CD4-positive, alpha-beta T cell treated with Interleukin-17A for 1 hour (primary cell): Measurements from ENCODE around the gene SNAP47.
A peak's percentile ranks its signal among the peaks of the same experiment; 100 is the strongest.

ENCODE experiments used
- DNase-seq: peaks from one replicate; pipeline ENCODE4 v3.0.0-alpha.2; 2020

The SNAP47 gene

DNA sequence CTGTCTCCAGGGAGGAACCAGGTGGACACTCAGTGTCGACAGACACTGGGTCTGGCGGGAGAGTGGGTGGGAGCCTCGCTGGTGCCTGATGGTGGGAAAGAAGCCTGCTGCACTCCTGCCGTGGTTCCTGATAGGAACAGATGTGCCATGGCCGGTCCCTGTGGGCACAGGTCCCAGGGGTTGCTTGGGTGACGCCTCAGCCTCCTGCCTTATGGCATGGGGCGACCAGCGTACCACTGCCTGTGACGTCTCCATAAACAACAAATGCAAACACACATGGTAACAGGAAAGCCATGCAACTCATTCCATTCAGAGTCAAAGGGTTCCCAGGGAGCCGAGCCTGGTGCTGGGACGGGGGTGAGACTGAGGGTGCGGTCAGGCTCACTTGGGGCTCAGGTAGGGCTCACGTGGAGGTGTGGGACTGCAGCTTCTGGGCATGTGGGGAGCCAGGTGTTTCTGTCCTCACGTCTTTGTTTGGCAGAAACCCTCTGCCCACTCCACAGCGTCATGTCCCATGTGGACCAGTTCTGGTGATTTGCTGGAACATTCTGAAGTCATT, 34.8 kb downstream of the SNAP47 start:
- DNase-seq, result no peak

DNA sequence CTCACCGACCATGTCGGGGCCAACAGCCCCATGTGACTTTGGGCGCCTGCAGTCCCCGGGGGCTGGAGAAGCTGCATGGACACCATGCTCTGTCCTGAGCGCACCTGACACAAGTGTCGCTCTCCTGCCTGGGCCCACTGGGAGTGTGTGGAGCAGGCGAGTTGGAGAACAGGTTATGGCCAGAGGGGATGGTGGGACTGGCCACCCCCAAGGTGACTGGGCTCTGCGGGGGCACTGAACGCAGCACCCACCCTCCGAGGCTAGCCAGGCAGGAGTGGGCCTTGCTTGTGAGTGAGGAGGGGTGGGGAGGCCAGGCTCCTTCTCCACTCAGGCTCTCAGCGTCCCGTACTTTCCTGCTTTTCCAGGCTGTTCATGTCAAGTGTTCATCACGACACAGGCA, 35.6 kb downstream of the SNAP47 start:
- no peak for DNase-seq

DNA sequence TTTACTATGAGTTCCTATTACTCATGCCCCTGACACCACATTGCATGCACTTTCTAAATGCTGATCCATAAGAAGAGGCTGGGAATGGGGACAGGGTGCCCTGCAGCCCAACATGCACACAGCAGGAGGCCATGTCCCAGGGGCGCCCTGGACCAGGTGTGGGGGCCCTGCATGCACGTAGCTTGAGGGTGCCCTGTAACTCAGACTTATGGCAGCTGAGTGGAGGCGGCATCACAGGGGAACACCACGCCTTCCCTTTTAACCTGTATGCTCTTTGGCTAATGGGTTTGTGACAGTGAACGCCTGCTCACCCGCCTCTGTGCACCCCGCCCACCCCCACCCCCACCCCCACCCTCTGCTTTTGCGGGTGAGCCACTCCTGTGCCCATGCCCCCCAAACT, 36.1 kb downstream of the SNAP47 start:
- no peak for DNase-seq

DNA sequence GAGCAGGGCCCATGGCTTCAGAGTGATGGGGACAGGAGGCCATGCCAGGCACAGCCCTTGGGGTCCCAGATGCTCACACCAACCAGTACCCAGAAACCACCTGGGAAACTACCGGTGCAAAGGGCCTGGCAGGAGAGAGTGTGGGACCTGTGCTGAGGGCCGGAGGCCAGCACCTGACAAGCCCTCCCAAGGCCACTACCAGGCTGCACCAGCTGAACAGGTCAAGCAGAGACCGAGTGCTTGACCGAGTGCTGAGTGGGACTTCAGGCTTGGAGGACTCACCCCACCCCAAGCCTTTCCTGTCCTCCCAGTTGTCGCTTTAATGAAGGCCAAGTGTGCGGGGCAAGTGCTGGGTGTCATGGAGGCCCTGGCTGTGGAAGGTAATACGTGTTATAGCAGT, 36.5 kb downstream of the SNAP47 start:
- no peak for DNase-seq

DNA sequence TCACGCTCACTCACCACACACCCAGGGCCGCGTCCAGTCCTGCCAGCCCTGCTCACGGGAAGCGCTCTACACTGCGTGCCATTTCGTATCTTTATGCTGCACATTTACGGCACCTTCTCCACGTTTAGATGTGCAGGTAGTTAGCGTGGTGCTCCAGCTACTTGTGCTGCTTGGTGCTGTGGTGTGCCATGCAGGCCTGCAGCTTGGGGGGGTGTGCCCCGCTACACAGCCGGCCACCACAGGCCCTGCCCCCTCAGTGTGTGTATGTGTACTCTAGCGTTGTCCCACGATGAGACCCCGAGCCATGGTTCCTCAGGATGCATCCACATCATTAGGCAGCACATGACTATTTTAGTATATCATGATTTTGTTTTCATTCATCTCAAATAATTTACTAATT, 38.3 kb downstream of the SNAP47 start:
- DNase-seq, result no peak

DNA sequence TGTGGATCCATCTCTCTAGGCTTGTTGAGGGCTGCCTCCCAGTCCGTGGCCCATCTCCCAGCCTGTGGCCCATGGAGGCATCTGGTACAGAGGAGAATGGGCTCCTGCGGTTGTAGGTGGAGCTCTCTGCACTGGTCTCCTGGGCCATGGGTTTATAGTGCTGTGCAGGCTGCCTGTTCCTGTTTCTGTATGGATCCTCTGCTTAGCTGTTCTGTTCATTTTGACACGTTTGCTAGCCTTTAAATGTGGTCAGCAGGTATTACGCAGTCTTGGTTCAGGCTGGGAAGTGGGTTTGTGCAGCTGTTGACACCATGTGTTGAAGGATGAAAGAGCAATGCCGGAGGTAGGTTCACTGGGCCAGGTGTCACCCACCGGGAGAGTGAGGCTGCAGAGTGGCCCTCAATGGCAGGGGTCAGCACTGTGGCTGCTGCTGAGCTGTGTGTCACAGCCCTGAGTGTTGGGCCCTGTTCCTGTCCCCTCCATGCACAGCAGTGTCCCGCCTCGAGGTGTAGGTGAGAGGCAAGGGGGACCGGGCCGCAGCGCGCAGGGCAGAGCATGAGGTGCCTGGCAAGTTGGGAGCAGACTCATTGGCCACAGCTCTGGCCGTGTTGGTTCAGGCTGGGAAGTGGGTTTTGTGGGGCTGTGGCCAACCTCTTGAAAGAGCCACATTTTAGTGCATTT, 39.0 kb downstream of the SNAP47 start:
- peak; percentile 55 for DNase-seq

DNA sequence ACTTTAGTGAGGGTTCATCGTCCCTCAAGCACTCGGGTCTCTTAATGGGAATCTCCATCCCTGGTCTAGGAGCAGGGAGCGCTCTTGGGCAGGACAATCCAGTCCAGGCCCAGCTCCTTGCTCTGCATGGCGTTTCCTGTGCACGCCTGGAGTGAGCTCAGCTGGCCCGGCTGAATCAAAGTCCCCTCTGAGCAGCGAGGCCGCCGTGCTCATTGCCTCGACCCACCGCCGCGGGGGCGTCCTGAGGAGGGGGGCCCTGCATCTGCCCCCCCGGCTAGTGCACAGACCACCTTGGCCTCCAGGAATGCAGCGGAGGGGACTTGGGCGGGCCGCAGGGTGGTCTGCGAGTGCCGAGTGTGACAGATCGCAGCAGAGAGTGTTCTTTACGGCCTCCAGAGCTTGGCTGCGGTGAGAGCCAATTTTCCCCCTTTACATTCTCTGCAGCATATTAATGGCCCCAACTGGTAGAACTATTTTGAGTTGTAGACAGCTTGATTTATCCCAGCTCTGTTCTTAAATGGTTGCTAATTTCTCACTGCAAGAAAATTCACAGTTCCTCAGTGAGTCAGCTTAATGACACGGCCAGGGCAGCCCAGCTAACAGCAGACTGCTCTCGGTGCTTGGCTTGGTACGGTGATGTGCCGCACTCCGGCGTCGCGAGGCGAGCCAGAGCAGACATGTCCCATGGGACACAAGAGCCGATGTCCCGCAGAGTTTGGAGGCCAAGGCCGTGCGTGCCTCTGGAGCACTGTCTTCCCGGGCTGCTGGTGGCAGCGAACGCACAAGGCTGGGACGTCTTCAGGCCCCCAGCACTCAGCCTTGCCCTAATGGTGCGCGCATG, 39.8 kb downstream of the SNAP47 start:
- DNase-seq, result no peak

DNA sequence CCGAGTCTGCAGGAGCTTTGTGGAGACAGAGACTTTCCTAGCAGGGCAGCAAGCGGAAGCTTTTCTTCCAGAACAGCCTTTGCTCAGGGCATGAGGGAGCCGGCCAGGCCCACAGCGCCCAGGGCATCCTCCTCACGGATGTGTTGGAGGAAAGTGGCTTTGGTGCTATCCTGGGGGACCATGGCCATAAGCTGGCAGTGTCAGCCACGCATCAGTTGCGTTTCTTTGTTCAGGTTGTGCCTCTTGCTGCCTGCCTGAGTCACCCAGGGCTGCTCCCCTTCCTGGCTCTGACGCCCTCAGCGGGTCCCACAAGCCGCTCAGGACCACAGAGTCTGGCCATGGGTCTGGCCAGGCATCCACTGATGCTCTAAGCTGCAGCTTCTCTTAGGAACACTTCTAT, 40.6 kb downstream of the SNAP47 start:
- DNase-seq, result no peak

DNA sequence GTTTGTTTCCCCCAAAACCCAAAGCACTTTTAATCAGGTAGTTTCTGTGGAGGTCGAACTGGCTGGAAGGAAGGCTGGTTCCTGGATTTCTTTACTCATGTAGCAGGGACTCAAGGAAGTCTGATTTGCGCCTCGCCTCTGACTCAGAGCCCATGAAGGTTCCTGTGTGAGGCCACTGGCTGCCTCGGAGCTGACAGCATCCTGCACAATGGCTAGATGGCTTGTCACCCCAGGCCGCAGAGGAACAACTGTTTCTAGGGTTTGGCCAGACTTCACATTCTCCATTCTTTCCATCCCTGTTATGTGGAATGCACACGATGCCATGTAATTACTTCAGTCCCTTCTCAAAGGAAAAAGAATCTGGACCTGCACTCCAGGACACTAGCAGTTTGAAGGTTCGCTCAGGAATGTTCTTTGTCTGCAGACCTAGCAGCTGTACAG, 41.1 kb downstream of the SNAP47 start:
- no peak for DNase-seq

DNA sequence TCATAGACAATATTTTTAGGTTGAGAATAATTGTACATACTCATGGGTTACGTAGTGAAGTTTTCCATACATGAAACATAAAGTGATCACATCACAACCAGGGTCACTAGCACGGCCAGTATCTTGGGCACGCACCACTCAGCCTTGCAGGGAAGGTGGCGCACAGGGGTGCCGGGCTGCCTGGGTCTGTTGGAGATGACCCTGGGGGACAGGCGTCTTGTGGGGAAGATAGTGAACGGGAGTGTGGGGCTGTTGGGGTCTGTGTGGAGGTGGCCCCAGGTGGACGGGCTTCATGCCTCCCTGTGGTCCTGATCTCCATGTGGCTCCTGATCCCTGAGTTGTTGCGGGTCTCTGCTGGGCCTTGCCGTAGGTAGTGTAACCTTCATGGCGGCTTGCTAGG, 41.9 kb downstream of the SNAP47 start:
- no peak for DNase-seq

DNA sequence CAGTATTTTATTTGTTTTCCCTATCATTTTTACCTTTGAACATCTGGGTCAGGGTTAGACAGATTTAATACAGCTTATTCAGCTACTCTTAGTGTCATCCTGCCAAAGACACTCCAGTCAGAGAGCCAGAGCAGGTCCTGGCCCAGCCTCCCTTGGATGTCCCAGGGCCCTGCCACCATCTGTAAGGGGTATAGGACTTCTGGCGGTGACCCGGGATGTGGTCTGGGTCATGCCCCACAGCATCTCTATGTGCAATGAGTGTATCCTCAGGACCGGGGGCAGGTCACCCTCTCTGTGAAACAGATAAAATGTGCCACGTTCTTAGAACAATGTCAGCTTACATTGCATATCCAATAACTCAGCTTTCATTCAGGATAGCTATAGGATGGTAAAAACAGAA, 42.4 kb downstream of the SNAP47 start:
- DNase-seq, result no peak

DNA sequence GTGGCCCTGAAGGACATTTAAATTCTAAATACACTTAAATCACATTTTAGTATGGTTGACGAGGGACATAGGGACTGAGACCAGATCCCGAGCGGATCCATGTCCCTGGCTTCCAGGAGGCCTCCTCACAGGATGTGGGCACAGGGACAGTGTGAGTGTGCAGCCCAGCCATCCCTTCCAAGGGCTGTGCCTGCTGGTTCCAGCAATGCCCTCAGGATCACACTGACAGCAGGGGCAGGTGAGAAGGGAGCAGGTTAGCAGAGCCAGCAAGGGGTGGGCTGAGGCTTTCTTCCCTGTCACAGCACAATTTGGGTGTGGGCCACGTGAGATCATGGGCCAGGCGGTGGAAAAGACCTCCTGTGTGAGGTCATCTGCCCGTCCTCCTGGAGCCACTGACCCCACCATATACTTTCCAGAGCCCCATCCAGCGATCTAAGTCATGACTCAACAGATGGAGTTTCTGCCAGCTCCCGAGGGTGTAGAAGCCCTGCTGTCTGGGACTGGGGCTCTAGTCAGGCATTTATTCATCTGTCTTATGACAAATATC, 43.2 kb downstream of the SNAP47 start:
- no peak for DNase-seq

DNA sequence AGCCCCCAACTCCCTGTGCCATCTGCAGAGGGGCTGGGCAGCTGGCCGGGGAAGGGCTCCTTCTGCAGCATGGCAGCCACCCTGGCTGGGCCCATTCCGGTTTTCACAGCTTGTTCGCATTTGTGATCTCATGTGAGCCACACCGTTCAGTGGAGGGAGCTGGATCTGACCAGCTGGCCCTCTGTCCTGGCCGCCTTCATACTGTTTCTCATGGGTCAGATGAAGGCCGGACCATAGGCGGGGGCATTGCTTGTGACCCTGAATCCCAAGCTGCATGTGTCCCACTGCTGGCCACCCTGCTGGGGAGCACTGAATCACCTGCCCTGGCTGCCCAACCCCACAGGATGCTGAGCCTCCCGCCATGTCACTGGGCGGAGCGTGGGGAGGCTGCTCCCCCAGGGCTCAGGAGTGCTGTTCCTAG, 43.8 kb downstream of the SNAP47 start:
- DNase-seq, result no peak

DNA sequence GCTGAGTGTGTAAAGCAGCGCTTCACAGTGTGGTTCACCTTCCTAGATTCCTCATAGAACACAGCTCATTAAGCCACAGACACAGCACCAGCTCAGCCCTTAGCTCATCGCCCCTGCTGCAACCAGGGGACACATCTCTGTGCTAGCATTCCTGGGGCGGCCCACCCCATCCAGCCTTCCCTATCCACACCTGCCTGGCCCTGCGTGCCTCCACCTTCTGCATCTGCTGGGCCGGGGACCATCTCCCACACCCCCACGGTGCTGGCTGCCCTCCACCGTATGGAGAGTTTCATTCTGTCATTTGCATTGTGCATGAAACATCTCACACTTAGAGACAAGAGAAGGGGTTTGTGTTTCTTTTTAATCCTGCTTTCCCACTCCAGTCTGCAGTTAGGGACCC, 44.5 kb downstream of the SNAP47 start:
- no peak for DNase-seq

DNA sequence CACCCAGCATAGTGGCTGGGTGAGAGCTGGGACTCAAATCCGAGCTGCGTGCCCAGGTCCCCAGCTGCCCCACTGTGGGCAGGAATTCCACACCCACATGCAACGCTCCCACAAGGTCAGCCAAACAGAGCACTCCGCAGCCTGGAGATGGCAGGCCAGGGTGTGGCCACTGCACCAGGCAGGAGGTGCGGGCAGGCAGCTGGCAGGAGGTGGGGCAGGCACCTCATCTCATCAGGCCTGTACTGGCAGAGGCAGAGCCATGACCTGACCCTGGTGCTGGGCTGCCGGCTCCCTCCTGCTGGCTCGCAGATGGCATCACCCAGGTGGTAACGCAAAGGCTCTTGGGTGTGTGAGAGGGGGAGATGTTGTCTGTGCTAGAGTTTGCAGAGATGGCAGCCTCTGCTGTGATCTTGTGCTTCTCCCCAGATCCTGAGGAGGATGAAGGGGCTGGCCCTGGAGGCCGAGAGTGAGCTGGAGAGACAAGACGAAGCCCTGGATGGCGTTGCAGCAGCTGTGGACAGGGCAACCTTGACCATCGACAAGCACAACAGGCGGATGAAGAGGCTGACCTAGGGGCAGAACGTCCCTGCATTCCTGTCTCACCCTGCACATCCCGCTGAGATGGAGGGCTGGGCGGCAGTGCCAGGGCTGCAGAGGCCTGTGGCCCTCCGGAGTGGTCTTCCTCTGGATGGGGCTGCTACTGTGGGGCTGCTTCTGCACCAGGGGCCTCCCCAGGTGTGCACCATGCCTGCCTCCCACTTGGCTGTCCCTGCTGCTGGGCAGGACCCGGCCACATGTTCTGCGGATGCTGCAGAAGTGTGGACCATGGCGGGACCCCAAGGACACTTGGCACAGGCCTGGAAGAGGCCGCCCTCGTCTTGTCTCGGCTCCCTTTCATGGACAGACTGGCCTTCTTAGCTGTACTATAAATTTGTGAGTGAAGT, 45.1 kb downstream of the SNAP47 start:
- DNase-seq, result no peak

DNA sequence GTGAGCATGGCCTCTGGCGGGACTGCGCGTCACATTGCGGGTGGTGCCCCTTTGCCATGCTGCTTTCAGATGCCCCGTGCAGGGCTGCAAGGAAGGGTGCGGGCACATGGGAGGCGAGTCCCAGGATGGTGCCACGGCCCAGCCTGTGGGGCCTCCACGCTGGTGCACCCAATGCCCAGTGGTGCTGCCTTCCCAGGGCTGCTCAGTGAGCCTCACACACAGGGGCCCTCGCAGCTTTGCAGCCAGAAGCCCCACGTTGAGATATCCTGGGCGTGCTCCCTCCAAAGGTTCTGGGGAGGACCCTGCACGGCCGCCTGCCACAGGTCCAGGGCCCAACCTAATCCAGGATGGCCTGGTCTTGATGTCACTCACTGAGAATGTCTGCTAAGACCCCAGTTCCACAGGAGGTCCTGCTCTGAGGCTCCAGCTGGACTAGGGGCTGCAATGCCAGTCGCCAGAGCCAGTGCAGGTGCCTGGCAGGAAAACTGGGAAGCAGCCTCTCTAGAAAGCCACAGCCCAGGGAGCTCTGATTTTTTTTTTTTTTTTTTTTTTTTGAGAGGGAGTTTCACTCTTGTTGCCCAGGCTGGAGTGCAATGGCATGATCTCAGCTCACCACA, 46.2 kb downstream of the SNAP47 start:
- no peak for DNase-seq

DNA sequence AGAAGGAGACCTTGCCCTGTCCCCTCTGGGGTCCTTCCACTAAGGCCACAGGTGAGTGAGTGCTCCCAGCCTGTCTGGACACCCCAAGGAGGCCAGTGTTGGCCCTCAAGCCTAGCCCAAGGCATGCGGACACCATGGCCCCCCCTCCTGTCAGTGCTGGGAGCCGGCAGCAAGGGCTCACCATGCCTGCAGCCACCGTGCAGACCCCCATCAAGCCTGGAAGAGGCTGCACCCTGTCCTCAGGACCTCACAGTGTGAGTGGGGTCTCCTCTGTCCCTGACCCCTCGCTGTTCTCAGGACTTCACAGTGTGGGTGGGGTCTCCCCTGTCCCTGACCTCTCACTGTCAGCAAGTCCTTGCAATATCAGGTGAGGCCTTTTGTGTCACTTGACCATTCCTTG, 47.0 kb downstream of the SNAP47 start:
- DNase-seq, result no peak

DNA sequence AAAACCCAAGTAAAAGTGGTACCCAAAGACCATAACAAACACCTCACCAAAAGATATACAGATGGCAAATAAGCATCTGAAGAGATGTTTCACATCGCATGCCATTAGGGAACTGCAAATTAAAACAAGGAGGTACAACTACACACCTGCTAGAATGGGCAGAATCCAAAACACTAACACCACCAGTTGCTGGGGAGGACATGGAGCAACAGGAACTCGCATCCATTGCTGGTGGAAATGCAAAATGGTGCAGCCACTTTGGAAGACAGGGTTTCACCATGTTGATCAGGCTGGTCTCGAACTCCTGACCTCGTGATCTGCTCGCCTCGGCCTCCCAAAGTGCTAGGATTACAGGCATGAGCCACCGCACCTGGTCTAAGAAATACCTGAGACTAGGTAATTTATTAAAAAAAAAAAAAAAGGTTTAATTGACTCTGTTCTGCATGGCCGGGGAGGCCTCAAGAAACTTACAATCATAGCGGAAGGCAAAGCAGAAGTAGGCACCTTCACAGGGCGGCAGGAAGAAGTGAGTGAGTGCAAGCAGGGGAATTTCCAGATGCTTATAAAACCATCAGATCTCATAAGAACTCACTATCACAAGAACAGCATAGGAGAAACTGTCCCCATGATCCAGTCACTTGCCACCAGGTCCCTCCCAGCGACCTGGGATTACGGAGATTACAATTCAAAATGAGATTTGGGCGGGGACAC, 50.0 kb downstream of the SNAP47 start:
- no peak for DNase-seq

DNA sequence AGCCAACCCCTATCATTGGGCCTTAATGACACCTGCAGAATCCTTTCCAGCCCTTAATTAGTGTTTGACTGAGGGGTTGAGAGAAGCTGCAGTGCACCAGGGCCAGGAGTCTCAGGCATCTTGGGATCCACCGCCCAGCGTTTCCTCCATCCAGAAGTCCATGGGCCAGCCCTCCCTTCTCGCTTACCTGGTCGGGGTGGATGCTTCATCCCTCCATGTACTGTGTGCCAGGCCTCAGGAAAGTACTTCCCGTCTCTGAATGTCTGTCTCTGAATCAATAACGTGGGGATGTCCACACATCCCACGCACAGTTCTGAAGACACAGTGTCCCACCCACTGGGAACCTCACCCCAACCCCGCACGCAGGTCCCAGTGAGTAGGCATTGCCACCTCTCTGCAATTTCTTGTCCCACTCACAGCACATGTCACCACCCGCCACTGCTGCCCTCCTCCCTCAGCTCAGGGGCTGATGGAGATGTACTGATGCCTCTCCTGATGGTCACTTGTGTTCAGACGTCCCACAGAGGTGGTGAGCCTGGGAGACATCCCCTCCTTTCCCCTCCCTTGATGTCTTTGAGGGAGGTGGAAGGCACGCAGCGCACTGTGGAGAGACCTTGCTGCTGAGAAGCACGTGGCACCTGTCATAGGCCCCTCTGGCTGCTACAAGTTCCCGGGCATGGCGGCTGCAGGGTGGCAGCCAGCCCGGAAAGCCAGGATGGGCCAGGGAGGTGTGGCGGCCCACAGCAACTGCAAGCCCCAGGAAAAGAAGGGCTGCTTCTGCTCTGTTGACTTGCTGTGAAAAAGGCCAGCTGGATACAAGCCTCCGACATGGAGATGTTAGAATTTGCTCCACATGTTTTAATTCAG, 50.8 kb downstream of the SNAP47 start:
- DNase-seq, result no peak

DNA sequence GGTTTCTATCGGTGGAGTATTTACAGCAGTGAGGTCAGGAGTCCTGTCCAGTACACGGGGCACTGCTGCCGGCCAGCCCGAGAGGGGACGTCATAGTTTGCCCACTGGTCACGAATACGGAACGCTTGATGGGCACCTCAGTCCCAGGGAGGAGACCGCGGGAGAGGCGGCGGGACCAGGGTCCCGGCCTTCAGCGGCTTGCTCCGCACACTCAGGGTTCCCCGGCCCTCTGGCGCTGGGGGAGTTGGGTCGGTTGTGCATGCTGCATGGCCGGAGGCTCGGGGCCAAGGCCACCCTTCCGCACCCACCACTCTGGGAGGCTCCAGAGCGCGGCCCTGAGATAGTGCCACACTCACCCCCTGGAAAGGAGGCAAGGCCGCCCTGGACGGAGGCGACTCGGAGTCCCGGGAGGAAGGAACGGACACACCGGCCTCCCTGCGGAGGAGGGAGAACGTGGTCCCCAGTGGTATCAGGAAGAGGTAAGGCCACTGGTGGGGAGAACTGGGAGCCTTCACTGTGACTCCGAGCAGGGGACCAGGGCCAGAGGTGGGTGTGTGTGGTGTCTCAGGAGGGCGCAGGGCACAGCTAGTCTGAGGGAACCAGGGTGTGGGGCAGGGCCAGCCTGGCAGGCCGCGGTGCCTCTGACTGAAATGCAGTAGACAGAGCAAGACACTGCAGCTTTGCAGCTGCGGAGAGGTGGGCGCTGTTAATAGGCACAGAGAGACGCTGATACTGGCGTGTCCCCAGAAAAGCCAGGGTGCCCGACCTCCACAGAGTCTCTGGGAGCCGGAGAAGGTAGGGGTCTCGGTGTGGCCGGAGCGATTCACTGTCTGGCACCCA, 51.7 kb downstream of the SNAP47 start:
- no peak for DNase-seq
